Measurements from ENCODE around the gene SUN3.

- TF ChIP-seq, protein P1, sequence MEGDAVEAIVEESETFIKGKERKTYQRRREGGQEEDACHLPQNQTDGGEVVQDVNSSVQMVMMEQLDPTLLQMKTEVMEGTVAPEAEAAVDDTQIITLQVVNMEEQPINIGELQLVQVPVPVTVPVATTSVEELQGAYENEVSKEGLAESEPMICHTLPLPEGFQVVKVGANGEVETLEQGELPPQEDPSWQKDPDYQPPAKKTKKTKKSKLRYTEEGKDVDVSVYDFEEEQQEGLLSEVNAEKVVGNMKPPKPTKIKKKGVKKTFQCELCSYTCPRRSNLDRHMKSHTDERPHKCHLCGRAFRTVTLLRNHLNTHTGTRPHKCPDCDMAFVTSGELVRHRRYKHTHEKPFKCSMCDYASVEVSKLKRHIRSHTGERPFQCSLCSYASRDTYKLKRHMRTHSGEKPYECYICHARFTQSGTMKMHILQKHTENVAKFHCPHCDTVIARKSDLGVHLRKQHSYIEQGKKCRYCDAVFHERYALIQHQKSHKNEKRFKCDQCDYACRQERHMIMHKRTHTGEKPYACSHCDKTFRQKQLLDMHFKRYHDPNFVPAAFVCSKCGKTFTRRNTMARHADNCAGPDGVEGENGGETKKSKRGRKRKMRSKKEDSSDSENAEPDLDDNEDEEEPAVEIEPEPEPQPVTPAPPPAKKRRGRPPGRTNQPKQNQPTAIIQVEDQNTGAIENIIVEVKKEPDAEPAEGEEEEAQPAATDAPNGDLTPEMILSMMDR (IDR thresholded peaks at IDR 0.05) = no peak
- TF ChIP-seq POLR2A (IDR thresholded peaks at IDR 0.05) = no peak
Measured at GRCh38 chr7:48052748-48053147, 23.8 kb upstream of the SUN3 start.

Data from heart left ventricle (tissue), 13 donors.